ENCODE data around the gene EBPL. TPM values are rescaled to one million over a fixed set of nuclear protein-coding genes. Genes with fewer than 3 reads are reported as not detected.
A peak's percentile ranks its signal among the peaks of the same experiment; 100 is the strongest.

Gene EBPL
- total and polyA plus RNA-seq, 9 donors: 48.7 to 112 (median 70.0) TPM

DNA sequence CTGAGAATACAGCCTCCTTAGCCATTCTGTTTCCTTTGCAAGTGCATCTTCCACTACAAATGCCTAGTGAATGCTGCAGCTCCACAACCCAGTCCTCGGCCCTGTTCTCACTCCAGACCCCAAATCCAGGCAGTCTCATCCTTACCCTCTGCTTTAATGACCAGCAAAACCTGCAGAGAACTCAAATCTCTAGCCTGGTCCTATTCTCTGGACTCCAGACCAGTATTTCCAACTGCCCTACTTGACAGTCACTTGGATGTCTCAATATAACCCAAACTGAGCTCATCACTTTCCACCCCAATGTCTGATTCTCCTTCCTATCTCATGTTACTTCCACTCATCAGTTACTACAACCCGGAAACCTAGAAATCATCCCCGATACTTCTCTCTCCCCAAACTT, 2.6 kb upstream of the EBPL start:
- Histone ChIP-seq H3K27ac (no peak overlapping the region), H3K4me3 (no peak overlapping the region), H3K27me3 (no peaks in the 10 kb centered on the region), H3K9me3 (no peaks in the 10 kb centered on the region), H3K4me1 (ENCODE audit: insufficient read depth) (peaks cover 2% of the 10 kb centered on the region), H3K36me3 (no peaks in the 10 kb centered on the region)
- 69 to 87% (median 74%) methylated on average over 3 of the region's 3 CpGs for WGBS, 3 donors
- no peak for DNase-seq
- TF ChIP-seq POLR2A (IDR thresholded peaks at IDR 0.05) (no peak), CTCF (IDR thresholded peaks at IDR 0.05) (no peak), EP300 (IDR thresholded peaks at IDR 0.05) (no peak)
- intact Hi-C loops (cut with DNase I): loop anchor here in 1 of 4 donors (5.0 kb wide), 1 partner anchor 98 kb away; the partner anchor contains the start of gene KPNA3

GRCh38 chr13:49693191-49693733, 2.0 kb upstream of the EBPL start:
- Histone ChIP-seq H3K27me3 (no peaks in the 10 kb centered on the region), H3K27ac (no peak overlapping the region), H3K4me3 (no peak overlapping the region), H3K36me3 (no peaks in the 10 kb centered on the region), H3K9me3 (no peaks in the 10 kb centered on the region), H3K4me1 (ENCODE audit: insufficient read depth) (peaks cover 2% of the 10 kb centered on the region)
- intact Hi-C loops (cut with DNase I): loop anchor here in 1 of 4 donors (5.0 kb wide), 1 partner anchor 99 kb away; the partner anchor contains the start of gene KPNA3
- DNase-seq: no peak
- TF ChIP-seq CTCF (IDR thresholded peaks at IDR 0.05) (no peak), POLR2A (IDR thresholded peaks at IDR 0.05) (no peak), EP300 (IDR thresholded peaks at IDR 0.05) (no peak)
- WGBS, 3 donors: 73 to 81% (median 77%) methylated on average over 4 of the region's 4 CpGs

DNA sequence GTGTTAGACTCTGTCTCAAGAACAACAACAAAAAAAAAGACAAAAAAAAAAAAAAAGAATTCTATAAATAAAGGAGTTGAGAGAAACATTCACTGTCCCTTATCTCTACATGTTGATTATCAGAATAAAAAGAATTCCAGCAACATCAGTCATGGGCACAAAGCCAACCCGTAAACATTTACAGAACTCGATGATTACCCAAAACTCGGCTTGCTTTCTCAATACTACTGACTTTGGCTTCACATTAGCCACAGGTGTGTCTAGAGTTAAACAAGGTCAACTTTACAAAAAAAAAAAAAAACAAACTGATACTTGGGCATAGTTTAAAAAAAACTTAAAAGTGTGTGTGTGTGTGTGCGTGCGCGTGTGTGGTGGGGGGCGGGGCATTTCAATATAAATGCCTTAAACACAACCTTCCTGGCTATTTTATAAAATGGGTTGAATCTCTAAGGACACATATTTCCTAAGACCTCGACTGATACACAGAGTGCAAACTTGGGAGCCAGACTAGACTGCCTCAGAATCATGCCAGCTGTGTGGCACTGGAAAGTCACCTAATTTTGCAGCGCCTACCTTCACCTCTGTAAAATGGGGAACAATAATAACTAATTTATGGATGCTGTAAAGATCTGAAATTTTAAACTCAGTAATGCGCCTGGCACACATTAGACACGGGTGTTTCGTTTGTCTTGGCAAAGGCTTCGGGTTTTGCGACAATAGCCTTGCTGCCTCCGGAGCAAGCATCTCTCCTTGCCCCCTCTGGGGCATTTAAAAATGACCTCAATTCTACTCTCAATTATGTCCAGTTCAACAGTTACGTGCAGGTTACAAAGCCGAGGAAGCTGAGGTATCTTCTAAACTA, 922 bp downstream of the EBPL start:
- 2 to 5% (median 3%) methylated on average over 17 of the region's 17 CpGs for WGBS, 3 donors
- intact Hi-C loops (cut with DNase I): loop anchor here in 1 of 4 donors (5.0 kb wide), 1 partner anchor 102 kb away; the partner anchor contains the start of gene KPNA3

GRCh38 chr13:49683489-49683888, 7.8 kb downstream of the EBPL start:
- no peak for DNase-seq

More for the DNA sequence above, 922 bp downstream of the EBPL start:
- Histone ChIP-seq H3K4me3 (peak overlapping the region; percentile 69), H3K36me3 (no peaks in the 10 kb centered on the region), H3K4me1 (ENCODE audit: insufficient read depth) (peaks cover 5% of the 10 kb centered on the region), H3K27me3 (no peaks in the 10 kb centered on the region), H3K27ac (peak overlapping the region in 1 of 2 donors; percentile 90), H3K9me3 (no peaks in the 10 kb centered on the region)
- peak in 1 of 5 donors; percentile 14 for DNase-seq
- no peak for TF ChIP-seq POLR2A (IDR thresholded peaks at IDR 0.05)
- no peak for TF ChIP-seq EP300 (IDR thresholded peaks at IDR 0.05)
- TF ChIP-seq CTCF (IDR thresholded peaks at IDR 0.05): no peak

More at GRCh38 chr13:49683489-49683888, 7.8 kb downstream of the EBPL start:
- Histone ChIP-seq H3K4me1 (ENCODE audit: insufficient read depth) (peaks cover 3% of the 10 kb centered on the region), H3K27me3 (no peaks in the 10 kb centered on the region), H3K36me3 (no peaks in the 10 kb centered on the region), H3K9me3 (no peaks in the 10 kb centered on the region), H3K27ac (no peak overlapping the region), H3K4me3 (no peak overlapping the region)
- 91 to 95% (median 92%) methylated on average over 6 of the region's 6 CpGs for WGBS, 3 donors
- TF ChIP-seq CTCF (IDR thresholded peaks at IDR 0.05): no peak
- TF ChIP-seq POLR2A (IDR thresholded peaks at IDR 0.05): no peak
- no peak for TF ChIP-seq EP300 (IDR thresholded peaks at IDR 0.05)
- intact Hi-C loops (cut with DNase I): no loop called here
